GM19025 (cell line): ENCODE data around the gene DUOX2.
"Not testable (repeated sequence)": the region's sequence is repeated elsewhere in the genome, so short reads cannot be mapped to it uniquely, and the experiment has no call there.

Source experiments
- ATAC-seq: cut with Tn5 transposase; IDR thresholded peaks from one replicate; pipeline ENCODE4 v1.9.1; 2021; ENCODE audit warnings: mild to moderate bottlenecking, low read depth, moderate library complexity; ENCODE audit not compliant: unreplicated experiment

DUOX2 gene

DNA sequence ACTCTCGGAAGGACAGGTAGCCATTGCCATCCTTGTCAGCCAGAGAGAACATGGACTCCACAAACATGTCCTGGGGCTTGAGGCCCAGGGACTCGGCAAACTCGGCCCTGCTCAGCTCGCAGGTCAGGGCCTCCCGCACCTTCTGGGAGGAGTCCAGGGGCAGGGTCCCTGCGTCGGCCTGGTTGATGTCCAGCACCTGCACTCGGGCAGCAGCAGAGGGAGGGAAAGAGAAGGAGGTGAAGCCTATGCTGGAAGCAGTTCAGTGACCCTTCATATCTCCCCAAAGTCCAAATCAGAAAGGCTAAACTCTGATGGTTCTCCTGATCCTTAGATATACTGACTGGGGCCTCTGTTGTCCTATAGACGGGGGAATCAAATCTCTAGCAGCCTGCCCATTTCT, 9.8 kb downstream of the DUOX2 start:
- ATAC-seq, result not testable (repeated sequence)

DNA sequence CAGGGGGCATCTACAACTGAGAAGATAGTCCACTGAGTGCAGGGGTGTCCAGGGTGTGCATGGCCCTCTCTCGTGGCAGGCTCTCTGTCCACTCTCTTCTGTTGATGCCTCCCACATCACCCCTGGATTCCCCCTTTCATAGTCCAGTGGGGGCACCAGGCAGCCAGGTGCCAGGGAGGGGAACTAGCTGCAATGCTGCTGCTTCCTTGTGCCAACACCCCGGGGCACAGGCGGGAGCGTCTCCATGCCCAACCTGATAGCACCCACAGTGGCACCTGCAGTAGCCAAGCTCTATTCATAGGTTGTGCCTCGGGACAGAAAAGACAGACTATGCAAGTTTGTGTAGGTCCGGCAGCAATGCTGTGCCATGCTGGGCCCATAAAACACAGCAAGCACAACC, 11.7 kb downstream of the DUOX2 start:
- ATAC-seq, result no peak

DNA sequence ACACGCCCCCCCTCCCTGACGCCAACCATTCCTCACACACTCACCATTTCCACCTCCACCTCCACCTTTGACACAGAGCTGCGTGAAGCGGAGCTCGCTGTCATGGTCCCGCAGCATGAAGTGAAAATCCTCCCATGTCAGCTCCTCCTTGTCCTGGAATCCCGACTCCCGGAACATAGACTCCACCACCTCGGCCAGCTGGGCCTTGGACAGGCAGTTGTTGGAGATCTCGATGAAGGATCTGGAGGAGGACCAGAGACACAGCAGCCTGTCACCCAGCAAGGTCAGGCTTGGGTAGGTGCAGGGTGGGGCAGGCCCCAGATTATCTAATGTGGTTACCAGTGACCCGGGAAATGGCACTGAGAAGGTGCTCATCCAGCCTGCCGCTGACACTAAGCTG, 12.2 kb downstream of the DUOX2 start:
- ATAC-seq, result no peak

DNA sequence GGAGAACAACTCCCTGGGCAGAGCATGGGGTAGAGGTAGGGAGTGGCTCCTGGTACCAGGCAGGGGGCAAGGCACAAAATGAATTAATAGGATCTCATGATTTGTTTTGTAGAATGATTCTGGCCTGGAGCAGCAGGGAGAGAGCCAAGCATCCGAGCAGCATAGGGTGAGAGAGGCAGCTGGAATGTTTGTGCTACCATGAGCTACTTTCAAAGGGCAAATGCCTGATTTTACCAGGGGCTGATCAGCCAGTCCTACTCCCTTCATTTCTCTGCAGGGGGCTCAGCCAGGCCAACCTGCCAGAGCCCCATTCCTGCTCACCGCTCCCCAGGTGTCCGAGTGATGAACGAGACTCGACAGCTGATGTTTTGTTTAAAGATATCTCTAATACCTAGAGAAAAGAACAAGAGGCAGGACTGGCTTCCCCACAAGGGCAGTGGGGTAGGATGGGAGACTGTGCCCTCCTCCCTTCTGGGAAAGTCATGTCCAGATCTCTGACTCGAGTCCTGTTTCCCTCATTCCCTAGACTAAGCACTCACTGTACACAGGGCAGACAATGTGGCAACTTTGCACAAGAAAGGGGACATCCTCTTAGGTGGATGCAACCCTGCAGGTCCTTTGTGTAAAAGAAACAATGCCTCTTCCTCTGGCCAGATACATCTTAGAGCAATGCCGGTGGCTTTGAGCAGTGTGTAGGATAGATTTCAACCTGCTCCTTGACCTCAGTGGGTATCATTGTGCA, 12.9 kb downstream of the DUOX2 start:
- no peak for ATAC-seq

DNA sequence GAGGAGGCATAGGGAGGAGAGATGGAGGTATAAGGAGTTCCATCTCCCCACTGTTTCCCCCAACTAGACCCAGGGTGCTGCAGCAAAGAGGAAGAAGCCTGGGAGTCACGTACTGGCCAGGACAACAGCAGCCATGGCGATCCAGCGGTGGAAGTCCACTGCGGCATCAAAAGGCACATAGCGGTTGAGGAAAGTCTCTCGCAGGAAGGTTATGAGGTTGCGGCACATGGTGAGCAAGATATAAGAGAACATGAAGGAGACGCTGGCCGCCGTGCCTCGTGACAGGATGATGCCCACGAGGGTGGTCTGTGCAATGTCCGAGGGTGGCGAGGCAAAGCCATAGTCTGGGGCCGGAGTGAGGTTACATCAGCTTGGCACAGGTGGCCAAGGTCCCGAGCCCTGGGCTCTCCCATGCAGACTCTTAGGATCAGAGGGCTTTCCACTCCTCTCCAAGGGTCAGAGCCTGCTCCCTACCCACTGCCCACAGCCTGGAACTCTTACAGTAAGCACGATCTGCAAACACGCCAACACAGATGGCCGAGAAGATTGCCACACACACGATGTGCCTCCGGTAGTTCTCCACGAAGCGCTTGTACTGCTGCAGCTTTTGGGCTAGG, 14.3 kb downstream of the DUOX2 start:
- ATAC-seq, result no peak

DNA sequence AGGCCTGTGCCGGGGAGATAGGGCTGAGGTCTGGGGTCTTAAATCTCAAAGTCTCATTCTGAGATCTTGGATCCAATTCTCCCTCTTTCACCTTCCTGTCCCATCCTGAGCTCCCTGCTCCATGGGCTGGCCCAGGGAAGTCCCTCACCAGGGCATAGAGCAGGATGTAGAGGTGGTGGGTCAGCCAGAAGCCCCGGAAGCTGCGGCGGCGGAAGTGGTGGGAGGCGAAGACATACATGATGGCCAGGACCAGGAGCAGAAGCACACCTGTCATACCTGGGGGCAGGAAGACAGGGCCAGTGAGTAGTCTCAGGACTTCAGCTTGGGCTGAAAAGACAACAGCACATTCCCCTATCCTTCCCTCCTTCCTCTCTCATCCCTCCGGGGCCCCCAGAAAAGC, 16.5 kb downstream of the DUOX2 start:
- no peak for ATAC-seq

DNA sequence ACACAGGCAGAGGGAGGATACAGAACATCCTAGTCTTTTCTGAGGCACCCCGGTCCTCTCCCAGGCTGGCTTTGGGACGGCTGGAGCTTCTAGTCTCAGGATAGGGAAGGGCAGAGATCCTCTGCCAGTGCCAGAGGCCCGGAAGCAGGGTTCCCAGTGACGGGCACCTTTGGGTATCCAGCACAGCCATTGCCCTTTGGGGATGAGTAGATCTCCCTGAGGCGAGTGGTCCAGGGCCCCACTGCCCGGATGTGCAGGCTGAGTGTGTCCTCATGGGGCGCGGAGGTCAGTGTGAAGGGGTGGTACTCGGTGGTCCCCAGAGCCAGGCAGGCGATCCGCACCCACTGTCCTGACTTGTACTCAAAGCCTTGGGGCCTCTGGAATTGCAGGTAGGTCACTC, 18.3 kb downstream of the DUOX2 start:
- ATAC-seq, result no peak

DNA sequence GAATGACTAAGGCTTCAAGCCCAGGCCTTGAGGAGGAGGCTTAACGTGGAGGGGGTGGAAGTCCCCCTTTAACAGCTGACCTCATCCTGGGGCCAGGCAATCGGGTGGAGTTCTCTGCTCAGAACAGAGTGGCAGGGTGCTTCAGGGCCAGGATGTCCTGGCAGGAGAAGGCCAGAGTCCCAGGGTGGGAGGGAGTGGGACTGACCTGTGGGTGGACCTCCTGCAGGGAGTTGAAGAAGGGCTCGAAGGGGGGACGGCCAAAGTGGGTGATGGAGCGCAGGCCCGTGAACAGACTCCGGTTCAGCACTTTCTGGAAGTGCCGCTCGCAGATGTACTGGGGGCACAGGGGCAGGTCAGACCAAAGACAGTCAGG, 19.6 kb downstream of the DUOX2 start:
- ATAC-seq, result no peak

DNA sequence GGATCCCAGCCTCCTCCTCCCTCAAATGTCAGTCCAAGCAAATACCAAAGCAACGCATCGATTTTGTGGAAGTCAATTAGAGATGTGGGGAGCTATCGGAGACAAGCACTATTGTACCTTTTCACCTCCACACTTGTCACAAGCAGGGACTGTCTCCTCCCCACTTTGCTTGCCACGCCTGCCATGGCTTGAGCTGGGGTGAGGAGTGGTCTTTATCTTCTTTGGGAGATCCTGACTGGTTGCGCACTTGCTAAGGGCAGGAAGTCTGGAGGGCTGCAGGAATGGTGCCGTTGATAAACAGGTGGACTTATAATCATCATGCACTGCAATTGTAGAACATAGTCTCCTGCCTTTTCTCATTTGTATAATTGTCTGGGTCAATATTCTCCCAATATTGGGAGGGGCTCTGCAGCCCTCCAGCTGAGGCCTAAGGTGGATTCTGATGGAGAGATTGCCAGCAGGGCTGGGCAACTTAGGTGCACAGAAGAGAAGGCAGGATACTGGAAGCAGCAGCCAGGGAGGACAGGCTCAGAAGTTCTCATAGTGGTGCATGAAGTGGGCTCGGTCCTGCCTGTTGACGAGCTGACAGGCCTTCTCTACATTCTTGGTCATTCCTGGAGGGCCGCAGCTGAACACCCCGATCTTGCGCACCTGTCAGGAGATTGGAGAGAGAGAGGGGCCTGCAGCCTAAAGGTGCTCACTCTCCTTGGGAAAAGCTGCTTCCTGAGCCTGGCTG, 20.2 kb downstream of the DUOX2 start:
- ATAC-seq, result no peak

DNA sequence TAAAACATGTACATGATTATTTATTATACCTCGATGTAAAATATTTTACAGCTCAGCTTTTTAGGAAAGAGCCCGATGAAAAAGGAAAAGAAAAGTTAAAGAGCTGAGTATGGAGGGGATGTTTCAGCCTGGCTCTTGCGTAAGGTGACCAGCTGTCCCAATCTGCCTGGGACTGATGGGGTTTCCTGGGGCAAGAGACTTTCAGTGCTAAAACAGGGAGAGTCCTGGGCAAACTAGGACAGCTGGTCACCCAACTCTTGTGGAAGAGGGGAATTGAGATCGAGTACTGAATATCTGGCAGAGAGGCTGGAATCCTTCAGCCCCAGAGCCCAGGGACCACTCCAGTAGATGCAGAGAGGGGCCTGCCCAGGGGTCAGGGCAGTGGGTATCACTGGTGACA, 21.0 kb downstream of the DUOX2 start:
- ATAC-seq, result no peak

DNA sequence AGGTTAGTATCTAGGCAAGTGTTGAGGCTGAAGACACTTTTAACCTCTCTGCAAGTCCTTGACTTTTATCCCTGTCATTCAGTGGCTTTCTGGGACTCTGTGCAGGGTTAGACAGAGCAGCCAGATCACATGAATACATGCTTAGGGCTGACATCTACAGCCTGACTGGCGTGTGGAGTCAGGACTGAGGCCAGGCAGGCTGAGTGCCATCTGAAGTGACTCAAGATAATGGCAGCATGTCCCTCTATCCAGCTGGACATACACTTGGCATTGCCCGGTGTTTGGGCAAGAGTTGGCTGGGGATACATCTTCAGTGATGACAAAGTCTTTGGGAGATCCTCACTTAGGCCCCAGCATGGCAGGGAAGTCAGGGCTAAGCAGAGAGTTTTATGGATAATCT, 22.4 kb downstream of the DUOX2 start:
- no peak for ATAC-seq

DNA sequence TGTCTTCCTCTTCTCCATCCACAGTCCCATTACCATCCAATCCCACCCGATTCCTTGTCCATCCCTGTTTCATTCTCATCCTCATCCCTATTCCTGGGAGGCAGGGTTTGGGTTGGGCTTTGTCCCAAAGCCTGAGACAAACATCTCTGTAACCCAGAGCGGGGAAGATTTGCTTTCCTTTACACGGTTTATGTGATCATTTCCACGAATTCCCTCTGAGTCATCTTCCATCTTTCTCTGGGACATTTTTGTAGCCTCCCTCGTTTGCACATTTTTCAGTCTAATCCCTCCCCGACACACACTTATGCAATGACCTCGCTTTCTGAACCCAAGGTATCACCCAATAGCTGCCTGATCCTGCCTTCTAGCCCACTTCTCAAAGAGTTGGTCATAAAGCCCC, 22.8 kb downstream of the DUOX2 start:
- ATAC-seq, result no peak

DNA sequence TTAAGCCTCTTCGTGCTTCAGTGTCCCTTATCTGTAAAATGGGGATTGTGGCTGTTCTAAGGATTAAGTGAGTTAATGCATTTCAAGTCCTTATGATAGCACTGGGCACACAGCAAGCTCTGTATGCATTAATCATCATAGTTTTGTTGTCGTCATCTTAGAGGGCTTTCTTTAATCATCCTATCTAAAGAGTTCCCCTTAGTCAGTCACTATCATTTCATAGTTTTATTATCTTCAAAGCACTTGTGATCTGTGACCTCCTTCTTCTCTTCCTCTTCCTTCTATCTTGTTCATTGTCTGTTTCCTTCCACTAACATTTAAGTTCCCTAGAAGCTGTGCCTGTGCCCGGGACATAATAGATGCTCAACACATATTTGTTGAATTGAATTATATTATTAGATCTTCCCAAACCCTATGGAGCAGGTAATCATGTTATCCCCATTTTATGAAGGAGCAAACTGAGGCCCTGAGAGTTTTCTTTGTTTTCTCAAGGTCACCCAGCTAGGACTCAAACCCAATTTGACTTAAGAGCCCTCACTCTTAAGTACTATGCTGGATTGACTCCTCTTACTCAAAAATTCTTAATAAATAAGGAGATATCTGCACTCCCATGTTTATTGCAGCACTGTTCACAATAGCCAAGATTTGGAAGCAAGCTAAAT, 24.1 kb downstream of the DUOX2 start:
- no peak for ATAC-seq

DNA sequence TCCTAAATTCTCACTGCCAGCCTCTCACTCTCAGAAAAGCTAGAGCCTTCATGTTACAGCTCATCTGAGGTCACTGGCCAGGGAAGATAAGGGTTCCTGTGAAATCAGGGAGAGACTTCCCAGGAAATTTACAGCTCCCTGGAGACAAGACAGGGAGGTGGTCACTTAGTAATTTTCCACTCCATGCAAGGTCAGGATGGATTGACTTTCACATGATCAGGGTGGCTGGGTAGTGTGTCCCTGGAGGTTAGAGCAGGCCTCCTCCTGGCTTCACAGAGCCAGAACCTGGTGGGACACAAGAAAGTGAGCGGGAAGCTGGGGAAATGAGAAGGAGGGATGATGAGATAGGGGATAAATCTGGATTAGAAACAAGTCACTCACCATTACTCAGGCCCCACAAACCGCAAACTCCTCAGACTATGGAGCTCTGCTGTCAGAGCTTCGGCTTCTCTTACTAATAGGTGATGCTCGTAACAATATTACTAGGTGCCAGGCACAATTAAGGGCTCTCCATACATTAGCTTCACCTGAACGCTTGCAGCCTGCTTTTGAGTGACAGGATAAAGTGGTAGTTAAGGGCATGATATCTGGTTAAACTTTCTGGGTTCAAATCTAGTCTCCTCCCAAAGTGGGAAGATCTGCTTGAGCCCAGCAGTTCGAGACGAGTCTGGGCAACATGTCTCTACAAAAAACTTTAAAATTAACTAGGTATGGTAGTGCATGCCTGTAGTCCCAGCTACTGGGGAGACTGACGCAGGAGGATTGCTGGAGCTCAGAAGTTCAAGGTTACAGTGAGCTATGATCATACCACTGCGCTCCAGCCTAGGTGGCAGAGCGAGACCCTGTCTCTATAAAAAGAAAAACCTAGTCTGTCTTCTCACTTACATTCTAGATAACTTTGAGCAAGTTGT, 24.9 kb downstream of the DUOX2 start:
- no peak for ATAC-seq

DNA sequence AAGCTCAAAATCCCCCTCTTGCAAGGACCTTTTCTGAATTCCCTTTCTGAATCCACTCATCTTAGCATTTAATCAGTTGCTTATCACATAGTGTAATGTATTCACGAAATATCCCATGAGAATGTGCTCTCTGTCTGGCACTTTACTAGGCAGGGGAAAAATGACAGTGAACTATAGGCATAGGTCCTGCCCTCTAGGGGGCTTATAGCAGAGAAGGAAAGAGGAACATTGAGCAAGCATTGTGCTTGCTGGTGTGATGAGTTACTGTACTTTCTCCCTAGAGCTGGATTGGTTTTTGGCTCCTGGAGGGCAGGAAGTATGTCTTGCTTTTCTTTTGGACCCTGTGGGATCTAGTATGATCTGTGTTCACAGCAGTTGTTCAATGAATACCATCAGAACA, 26.5 kb downstream of the DUOX2 start:
- no peak for ATAC-seq

DNA sequence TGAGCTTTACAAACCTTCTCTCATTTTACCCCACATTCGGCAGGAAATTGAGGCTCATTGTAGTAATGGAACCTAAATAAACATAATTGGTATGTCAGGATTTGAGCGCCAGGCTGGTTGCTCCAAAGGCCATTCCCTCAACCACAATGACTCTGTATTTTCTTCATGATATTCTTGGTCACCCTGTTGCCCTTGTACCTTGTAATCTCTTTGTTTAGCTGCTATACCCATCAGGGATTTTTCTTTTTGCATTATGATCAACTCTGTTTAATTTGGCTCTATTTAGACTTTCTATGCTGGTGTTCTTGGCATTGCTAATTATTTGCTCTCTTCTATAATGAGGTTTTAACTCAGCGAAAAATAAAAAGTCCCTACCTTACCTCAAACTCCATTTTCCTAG, 29.8 kb downstream of the DUOX2 start:
- ATAC-seq, result no peak

DNA sequence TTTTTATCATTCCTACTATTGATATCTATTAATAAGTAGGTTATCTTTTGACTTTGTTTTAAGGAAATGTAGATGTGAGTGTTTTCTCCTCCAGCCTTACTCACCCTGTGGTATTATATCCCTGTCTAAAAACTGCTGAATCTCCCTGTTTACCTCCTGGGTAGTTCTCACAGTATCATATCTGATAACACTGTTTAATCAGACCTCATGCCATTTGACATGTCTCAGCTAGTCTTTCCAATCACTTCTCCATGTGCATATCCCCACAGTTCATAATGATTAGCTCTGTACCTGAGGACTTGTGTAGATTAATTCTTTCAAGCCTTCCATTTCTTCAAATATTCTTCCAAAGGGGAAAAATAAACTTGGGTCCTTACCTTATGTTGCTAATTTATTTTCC, 30.7 kb downstream of the DUOX2 start:
- ATAC-seq, result no peak

DNA sequence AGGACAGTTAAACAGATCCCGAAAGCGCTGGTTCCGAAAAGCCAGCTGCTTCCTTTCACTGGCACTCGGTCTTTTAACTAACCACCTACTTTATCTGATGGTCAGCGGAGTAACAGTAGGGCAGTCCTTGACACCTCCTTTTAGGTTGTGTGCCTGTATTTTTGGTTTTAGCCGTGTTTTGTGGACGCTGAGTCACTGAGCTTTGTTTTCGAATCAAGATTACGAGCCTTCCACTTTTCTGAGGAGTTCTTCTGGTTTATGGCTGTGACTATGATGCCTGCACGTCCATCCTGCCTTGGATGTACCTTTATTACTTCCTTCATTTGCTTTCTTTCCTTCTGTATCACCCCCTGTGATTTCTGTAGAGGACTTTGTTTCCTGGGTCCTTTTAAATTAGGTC, 31.6 kb downstream of the DUOX2 start:
- not testable (repeated sequence) for ATAC-seq

DNA sequence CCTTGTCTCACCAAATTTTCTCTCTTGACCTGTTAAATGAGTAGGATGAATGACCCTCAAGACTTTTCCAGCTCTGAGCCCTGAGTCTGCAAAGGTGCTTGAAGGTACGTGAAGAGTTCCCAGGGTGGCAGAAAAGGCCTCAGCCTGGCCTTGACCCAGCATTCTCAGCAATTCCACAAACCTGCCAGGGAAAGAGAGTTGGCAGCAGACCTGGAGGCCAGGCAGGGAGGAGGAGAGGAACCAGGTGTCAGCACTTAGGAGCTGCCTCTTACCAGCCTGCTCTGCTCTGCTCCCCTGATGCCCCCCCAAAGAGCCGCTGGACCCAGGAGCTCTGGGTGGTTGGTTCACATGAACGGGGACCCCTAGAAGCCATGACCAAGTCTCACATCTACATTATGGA, 33.4 kb downstream of the DUOX2 start:
- ATAC-seq, result not testable (repeated sequence)

DNA sequence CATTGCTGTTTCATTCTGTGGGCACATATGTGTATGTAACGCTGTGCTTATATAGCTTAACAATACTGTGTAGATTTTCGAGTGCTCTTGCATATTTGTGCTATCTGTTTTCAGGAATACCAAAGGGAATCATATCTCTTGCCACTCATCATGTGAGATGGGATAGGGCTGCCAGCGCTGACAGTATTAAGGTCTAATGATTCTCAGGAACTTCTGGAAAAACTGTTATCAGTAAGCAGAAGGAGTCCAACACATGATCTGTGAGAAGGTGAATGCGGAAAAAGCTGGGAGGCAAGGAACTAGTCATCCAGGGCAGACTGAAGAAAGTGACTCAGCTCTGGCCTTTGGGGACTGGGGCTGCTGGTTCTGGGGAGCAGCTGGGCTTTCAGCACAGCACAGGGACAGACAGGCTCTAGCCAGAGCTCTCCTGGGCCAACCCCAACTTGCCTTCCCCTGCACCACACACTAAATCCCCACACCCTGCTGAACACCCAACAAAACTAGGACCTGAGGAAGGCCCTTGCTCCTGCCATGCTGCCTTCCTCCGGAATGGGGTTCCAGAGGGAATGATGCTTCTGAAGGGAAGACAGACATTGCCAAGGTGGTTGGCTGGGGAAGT, 34.2 kb downstream of the DUOX2 start:
- not testable (repeated sequence) for ATAC-seq
